HFF-Myc (cell line): ENCODE results near the gene SAP30BP.

ENCODE experiments used
- DNase-seq: peaks from one replicate; pipeline ENCODE4 v3.0.0-alpha.2; 2011; ENCODE audit warnings: low read depth; ENCODE audit errors: extremely low read depth
- H3K4me3 ChIP-seq: replicated peaks from 2 replicates; pipeline ENCODE4 v1.5.1; 2011; ENCODE audit warnings: low read depth, mild to moderate bottlenecking, control low read depth, low read length
- TF ChIP-seq, protein P1 (sequence below): IDR thresholded peaks from 2 replicates; pipeline ENCODE4 v1.5.1; 2012; ENCODE audit warnings: mild to moderate bottlenecking, low read depth, low read length, control low read depth; ENCODE audit errors: missing control alignments

Gene SAP30BP

DNA sequence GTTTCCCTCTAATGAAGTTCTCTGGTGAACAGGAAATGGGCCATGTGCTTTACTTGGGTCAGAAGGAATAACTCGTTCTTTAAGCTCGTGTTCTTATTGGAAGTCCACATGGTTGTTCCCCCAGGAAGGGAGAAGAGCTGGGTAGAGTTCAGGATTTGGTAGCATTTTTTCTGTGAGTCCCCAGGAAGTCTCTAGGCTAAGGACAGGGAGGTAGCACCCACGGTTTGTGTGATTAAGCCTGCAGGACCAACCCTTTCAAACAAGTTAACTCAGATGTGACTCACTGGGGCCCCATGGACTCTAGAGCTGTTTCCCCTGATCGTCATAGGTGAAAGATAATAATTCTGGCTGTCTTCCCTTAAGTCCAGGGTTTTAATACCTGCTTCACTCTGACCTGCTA, 16.4 kb downstream of the SAP30BP start:
- no peak overlapping the region for H3K4me3 ChIP-seq
- TF ChIP-seq, protein P1, sequence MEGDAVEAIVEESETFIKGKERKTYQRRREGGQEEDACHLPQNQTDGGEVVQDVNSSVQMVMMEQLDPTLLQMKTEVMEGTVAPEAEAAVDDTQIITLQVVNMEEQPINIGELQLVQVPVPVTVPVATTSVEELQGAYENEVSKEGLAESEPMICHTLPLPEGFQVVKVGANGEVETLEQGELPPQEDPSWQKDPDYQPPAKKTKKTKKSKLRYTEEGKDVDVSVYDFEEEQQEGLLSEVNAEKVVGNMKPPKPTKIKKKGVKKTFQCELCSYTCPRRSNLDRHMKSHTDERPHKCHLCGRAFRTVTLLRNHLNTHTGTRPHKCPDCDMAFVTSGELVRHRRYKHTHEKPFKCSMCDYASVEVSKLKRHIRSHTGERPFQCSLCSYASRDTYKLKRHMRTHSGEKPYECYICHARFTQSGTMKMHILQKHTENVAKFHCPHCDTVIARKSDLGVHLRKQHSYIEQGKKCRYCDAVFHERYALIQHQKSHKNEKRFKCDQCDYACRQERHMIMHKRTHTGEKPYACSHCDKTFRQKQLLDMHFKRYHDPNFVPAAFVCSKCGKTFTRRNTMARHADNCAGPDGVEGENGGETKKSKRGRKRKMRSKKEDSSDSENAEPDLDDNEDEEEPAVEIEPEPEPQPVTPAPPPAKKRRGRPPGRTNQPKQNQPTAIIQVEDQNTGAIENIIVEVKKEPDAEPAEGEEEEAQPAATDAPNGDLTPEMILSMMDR: no peak
- DNase-seq: no peak

DNA sequence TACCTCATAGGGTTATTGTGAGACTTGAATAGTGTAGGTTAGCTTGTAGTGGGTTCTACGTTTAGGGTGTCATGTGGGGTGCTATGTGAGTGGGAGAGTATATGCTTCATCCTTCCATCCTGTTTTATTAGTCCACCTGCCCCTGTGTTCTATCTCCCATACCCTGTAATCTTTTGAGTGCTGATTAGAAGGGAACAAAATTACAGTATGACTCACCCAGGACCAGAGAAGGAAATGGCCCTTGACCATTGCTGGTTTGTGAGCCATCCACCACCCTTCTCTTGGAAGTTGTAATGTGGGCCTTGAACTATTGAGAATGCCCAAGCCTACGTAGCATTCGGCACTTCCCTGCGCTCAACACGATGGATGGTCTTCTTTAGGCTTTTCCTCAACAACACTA, 17.1 kb downstream of the SAP30BP start:
- H3K4me3 ChIP-seq: no peak overlapping the region

DNA sequence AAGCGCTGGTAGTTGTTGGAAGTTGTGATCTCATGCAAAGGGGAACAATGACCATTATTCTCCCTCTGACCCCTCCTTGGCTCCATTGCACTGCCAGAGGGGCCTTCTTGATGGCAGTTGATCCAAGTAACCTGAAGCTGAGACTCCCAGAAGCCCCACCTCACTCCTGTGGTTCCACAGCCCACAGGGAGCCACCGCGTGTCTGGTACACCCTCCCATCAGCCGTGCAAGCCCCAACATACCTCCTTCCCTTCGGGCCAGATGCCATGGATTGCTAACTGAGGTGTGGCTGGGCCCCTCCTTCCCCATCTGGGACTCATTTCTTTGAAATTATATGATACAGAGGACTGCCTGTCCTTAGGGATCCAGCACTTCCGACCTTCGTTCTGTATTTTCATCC, 17.8 kb downstream of the SAP30BP start:
- TF ChIP-seq, protein P1: no peak
- no peak for DNase-seq
- no peak overlapping the region for H3K4me3 ChIP-seq

More for the DNA sequence above, 17.1 kb downstream of the SAP30BP start:
- TF ChIP-seq, protein P1: no peak
- no peak for DNase-seq

DNA sequence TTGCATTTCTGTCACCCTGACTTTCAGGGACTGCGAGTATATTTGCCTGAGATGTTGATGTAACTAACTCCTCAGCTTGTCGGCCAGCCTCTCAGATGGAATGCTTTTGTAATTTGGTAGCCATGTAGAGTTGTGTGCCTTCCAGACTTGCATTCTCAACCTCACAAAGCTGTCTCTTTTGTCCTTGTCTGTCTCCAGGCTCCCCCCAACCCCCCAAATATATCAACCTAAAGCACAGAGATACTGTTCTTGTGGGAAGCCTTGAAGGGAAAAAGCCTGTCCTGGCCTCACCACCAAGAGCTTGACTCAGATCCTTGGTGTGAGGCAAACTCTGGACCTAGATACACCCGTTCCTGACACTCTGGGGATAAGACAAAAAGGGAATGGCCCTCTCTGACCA, 18.4 kb downstream of the SAP30BP start:
- TF ChIP-seq, protein P1: no peak
- DNase-seq: no peak
- no peak overlapping the region for H3K4me3 ChIP-seq

DNA sequence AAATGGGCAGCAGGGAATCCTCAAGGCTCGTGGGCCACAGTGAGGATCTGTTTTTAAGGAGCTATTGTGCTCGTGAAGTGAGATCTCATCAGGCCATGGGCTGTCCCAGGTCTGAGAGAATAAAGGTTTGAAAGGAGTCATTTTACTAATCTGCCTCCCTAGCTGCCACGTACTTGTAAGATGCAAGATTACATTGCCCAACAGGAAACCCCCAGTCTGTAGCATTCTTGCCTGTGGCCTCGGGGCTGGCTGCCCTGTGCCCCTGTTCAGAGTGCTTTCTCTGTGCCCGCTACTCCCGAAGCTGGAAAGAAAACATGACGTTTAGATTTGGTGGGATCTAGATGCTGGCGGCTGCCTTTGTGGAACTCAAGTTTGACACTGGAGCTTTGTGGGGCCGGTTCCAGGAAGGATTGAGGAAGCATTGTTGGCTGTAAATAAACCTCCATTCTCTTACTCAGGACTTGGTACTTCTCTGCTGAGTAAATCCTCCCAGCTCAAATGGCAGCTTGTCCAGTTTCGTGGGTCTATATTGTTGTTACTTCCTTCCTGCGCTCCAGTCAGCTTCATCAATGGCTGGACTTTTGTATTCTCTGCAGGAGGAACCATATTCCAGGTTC, 21.2 kb downstream of the SAP30BP start:
- H3K4me3 ChIP-seq: no peak overlapping the region
- no peak for DNase-seq
- TF ChIP-seq, protein P1: no peak

DNA sequence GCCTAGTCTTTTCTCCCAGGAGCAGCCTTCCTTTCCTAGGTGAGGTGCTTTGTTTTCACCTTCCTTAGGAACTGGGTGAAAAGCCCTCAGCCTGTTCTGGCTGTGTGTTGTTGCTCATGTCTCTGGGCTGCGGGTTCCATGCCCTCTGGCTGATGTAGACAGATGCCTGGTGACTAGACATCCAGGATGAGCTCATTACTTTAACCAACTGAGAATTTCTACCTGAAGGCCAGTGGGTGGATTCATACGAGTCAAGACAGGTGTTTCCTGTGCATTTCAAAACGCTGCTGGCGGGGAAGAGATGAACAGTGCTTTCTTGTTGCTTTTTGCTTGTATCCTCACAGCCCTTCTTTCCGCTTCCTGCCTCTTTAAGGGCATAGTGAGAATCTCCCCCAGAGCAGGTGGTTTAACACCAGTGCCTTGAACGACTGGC, 22.3 kb downstream of the SAP30BP start:
- no peak overlapping the region for H3K4me3 ChIP-seq
- no peak for DNase-seq
- TF ChIP-seq, protein P1: no peak

DNA sequence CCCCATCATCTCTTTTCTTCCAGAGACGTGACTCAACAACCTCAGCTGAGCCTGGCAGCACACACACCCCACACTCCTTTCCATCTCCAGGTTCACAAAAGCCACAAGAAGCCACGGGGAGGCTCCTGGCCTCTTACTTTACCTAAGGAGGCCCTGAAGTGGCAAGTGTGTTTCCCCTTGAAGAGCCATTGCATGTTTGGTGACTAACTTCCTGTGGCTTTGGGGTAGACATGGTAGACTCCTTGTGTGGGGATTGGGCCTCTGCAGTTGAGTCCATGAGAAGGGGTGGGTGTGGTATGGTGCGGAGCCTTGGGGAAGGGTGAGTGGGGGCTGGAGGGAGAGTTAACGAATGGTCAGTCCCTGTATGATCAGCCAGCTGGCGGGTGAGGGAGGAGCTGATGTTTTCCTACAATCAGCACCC, 24.2 kb downstream of the SAP30BP start:
- H3K4me3 ChIP-seq: no peak overlapping the region
- DNase-seq: no peak
- TF ChIP-seq, protein P1: no peak
